ENCODE data around the gene KCNB1.
"Not testable (repeated sequence)": the region's sequence is repeated elsewhere in the genome, so short reads cannot be mapped to it uniquely, and the experiment has no call there.

The KCNB1 gene

DNA sequence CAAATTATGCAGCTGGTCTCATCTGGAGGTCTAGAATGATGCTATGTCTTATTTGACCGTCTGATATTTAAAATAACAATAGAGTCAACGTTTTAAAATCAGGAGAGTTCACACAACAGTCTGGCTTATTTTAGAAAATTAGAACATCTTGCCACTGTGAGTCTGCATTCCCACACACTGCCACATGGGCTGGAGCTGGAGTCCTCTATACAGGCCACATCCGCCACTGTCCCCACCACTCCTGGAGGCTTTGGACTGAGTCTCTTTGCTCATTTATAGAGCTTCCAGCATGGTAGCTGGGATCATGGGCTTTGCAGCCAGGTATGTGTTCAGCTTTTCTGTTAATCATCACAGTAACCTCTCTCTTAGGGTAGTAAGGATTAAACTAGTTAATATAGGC is 135.8 kb downstream of the KCNB1 start:
- DNase-seq = no peak

DNA sequence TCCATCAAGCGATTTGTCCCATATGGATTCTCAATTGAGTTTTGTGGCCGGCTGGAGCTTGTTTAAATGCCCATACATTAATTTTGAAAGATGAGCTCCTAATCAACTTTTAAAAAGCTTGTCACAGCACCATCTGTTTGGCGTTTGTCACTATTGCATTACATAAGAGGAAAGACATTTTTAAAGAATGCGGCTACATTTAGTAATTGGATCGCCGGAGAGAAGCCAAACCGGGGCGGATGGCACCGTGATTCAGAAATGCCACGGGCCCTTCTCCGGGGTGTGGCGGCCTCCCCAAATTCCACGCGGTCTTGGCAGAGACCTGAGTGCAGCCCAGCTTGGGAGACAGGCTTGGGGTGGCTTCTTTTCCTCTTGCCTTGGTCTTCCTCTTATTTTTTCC is 136.9 kb downstream of the KCNB1 start:
- DNase-seq = no peak

DNA sequence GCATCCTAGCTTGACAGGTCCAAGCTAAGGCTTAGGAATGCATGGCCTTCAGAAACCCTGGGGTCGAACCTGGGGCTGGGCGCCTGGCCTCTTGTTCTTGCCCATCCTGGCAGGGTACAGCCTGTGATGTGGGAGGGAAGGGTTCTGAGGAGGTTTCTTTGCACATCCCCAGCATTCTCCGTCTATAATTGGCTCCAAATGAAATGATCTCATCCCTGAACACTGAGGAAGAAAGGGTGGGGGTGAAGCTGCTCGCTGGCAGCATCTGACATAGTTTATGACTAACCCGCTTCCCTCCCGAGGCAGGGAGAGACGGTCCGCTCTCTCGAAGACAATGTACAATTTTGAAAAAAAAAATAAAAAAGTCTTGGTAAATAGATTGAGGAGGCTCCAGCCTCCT is 137.5 kb downstream of the KCNB1 start:
- DNase-seq = no peak

DNA sequence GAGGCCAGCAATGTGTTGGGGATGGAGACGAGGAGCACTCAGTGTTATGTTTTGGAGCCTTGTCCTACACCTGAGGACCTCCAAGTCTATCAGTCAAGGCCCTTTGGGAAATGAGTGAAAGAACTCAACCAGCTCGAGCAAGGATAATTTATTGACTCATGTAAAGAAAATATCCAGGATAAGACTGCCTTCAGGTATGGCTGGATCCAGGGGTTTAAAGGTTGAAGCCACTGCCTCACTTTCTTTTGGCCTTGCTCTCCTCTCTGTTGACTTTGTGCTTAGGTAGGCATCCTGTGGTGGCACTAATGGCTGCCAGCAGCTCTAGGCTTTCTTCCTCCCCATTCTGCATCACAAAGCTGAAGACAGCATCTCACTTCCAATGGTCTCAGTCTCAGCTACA is 138.3 kb downstream of the KCNB1 start:
- DNase-seq = no peak

DNA sequence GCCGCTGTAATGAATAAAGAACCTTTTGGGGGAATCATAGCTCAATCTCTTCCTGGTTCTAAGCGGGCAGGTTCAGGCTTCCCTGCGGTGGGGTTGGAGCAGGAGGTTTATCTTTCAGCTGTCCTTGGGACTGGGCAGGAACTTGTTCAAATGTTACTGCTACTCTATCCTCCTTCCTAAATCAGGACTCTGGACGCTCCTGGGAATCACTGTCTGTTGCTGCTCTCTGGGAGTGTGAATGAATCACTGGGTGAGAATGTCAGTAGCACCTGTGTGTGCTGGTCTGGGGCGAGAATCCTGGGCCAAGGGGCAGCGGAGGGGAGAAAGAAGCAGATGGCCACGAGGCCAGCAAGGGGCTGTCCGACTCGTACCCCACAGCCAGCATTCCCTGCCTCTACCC is 139.2 kb downstream of the KCNB1 start:
- DNase-seq = no peak

DNA sequence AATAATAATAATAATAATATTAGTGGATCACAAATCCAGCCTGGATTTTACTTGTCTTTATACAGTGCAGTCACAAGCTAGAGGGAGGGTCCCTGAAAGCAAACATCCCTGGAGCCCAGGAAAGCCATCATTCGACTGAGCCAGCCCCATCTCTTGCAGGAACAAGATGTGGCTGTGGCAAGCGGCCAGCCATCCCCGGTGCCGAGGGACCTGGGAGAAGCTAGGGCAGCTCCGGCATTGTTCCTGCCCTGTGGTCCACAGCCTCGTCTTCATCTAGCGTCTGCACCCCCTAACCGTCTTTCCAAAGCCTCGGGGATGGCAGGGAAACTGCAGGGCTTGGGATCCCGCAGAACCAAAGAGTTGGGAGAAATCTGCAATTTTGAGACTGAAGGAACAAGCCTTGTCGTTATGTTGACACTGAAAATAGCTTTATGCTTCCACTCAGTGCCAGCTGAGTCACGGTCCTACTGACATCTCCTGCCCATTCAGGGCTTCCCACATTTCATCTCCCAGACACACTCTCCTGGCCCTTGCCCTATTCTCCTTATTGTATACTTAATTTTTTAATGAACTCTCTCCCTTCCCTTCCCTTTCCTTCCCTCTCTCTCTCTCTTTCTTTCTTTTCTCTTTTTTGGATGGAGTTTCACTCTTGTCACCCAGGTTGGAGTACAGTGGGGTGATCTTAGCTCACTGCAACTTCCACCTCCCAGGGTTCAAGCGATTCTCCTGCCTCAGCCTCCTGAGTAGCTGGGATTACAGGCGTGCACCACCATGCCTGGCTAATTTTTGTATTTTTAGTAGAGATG is 142.1 kb downstream of the KCNB1 start:
- no peak for DNase-seq

DNA sequence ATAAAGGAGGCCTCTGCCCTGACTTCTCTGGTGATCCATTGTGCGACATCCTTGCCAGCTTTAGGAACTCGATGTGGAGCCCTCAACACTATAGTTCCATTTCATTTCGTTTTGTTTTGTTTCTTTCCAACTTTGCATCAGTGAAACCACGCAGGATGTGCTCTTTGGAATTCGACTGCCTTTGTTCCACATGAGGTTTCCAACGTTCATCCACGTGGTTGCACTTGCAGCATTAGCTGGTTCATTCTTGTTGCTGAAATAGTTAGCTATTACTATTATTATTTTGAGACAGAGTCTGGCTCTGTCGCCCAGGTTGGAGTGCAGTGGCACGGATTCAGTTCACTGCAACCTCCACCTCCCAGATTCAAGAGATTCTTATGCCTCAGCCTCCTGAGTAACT is 143.3 kb downstream of the KCNB1 start:
- DNase-seq = no peak

DNA sequence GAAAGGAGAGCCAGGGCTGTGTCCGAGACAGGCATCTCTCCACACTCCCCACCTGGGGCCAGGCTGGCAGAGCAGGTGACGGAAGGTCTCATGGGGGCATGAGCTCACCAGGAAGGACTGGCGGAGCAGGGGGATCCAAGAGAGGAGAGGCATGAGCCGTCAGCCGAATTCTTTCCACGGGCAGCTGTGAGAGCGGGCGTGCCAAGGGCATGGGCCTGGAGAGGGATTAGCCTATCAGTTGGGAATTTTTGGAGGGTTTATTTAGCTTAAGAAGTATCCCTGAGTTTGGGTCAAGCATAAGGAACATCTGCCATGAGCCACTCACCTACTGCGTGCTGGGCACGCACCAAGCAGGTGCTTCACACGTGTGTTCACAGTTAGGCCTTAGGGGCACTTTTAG is 144.4 kb downstream of the KCNB1 start:
- DNase-seq = no peak

DNA sequence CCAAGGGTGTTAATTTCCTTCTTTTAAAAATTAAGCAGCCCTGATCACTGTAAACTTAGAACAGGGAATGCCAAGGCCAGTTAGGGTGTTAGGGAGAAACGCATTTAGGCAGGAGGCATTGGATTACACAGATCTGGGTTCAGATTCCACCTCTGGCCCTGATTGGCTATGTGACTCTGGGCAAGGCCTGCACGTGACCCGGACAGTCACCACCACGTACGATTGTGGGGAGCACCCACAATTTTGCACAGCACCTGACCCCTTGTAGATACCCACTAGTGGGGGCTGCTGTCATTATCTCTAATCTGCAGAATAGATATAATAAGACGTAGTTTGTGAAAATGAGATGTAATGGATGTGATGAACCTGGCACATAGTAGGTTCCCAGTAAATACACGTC is 145.1 kb downstream of the KCNB1 start:
- no peak for DNase-seq

DNA sequence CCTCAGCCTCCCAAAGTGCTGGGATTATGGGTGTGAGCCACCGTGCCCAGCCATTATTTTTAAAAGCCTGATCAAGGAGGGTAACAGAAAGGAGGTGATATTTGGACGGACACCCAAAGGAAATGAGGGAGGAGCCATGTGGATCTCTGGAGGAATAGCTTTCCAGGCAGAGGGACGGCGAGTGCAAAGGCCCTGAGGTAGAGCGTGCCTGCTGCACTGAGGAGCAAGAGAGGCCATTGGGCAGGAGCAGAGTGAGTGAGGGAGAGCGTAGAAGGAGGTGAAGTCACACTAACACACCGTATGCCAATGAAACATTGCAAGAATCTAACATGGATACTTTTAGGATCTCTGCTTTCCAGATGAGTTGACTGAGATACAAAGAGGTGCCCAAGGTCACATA is 145.7 kb downstream of the KCNB1 start:
- no peak for DNase-seq

DNA sequence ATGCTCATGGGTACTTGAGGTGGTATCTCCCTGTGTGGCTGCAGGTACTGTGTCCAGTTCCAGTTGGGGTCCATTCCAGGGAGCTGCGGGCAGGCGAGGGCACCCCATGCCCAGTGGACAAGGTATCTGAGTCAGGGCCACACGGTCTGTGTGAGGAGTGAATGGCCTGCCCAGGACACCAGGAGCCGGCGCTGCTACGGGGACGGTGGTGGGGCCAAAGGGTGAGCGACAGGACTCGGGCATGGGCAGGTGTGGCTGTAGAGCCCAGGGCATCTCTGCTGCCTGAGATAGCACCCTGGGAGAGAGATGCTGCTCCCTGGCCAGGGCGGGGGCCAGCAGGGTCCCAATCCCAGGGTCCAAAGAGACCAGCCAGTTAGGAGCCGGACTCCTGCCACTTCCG is 147.0 kb downstream of the KCNB1 start:
- DNase-seq = no peak

DNA sequence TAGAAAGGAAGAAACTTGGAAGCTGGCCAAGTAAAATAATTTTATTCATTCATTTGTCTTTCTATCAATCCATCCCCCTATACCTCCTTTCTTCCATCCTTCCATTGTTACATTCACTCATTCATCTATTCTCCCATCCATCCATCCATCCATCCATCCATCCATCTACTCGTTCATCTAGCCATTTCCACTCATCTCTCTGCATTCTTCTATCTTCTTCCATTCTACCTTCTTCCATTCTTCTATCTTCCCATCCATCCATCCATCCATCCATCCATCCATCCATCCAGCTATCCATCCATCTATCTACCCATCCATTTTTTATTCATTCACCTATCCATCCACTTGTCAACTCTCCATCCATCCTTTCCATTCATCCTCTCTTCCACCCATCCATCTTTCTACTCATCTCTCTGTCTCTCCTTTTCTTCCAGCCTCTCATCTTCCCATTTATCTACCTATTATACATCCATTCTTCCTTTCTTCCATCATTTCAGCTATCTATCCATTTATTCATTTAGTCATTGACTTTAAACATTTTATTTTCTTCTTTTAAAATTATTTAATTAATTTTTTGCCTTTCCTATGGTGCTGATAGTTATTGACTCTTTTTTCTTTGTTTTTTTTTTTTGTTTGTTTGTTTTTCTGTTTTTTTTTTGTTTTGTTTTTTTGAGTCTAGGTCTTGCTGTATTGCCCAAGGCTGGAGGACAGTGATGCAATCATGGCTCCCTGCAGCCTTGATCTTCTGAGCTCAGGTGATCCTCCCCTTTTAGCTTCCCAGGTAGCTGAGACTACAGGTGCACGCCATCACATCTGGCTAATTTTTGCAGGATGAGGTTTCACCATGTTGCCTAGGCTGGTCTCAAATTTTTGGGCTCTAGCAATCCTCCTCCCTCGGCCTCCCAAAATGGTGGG is 151.5 kb downstream of the KCNB1 start:
- DNase-seq = no peak

DNA sequence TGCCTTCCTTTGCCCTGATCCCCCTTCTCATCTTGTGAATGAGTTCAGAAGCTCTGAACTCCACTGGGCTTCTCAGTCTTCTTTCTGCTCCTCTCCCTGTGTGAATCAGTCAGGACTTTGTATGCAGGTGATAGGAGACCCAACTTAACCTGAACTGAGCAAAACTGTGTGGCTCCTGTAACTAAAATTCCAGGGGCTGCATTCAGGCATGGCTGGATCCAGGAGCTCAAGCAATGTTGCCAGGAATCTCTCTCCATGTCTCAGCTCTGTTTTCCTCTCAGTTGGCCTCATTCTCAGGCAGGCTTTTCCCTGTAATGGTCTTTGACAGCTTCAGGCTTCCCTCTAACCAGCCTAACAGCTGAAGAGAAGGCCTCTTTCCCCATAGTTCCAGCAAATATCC is 153.7 kb downstream of the KCNB1 start:
- DNase-seq = no peak

DNA sequence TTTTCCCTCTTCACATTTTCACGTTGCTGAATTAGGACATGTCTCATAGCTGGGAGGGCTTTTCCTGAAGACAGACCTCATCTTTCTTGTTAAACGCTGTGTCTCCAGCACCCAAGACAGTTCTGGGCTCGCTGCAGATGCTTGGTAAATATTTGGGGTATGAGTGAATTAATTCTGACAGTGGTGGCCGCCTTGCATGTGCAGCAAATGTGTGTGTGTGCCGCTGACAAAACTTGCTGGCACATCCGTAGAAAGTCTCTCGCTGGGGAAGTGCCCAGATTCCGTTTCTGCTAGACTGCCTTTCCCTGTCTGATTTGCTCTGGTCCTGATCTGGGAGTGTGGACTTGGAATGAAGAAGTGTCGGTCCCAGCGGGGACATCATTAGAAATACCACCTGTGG is 156.4 kb downstream of the KCNB1 start:
- no peak for DNase-seq

DNA sequence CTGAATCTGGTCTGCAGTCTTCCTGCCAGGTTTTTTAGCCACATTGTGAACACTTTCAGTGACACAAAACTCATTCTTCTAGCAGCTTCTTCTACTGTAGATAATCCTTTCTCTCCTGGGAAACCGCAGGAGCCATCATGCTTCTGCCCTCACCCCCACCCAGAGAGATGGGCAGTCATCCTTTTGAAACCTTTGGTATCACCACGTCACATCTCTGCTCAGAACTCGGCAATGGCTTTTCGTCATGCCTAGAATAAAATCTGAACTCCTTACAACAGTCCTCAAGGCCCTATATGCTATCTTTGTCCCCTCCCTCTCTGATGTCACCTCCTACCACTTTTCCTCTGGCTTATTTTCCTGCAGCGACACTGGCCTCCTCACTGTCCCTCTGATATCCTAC is 158.2 kb downstream of the KCNB1 start:
- DNase-seq = no peak

DNA sequence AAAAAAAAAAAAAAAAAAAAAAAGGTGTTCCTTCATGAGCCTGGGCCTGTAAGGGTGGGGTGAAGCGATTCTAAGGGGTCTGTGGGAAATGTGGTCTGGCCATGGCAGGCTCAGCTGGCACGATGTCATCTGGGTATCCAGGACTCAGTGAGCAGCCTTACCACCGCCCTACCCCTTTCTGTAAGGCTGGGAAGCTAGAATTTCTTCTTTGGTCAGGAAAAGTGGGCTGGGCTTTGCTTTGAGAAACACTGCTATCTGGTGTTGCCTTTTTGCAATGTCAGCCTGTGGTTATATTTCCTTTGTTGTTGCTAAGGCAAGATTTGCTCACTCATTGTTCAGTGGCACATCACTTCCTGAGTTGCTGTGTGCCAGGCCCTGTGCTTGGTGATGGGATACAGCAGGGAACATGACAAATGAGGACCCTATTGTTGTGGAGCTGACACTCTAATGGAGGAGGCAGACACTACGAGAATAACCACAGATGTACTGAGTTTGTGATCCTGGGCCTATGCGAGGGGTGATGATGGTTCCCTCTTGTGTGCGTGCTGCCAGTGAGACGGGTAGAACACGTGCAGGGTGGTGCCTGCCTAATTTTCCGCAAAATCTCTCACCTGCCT is 158.7 kb downstream of the KCNB1 start:
- DNase-seq = no peak

DNA sequence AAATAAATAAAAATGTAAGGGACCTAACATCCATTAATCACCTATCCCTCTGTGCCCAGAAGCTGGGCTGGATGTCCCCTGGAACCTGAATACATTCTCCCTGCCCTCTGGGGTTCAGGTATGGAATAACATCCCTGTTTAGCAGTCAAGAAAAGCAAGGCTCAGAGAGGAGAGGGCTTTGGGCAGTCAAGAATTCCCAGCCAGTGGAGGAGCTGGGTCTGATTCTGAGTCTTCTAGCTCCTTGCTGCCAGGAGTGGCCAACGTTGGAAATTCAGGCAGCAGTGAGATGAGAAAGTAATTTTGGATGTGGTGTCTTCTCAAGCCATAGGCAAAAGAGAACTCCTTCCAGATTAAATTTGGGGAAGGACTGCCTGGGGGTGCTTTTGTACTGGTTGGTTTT is 162.0 kb downstream of the KCNB1 start:
- DNase-seq = no peak

DNA sequence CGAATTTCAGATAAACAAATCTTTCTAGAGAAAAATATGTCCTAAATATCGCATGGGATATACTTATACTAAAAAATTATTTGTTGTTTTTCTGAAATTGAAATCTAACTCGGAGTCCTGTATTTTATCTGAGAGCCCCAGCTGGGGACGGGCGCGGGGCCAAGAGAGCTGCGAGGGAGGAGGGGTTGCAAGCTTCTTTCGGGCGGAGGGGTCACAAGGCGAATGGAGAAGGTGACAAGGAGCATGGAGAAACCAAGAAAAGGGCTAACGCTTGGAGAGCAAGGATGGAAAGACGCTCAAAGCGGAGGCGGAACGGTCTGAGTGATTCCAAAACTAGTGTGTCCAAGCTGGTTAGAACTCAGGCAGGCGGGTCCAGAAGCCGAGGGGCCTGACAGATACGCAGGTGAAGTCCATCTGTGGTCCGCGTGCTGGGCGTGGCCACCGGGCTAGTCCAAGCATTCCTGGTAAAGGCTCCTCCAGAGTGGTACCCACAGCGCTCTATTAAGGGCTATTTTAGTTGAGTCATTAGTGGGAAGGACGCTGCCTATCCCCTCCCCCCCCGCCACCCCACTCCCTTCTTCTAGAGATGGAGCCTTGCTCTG is 163.2 kb downstream of the KCNB1 start:
- DNase-seq = no peak

DNA sequence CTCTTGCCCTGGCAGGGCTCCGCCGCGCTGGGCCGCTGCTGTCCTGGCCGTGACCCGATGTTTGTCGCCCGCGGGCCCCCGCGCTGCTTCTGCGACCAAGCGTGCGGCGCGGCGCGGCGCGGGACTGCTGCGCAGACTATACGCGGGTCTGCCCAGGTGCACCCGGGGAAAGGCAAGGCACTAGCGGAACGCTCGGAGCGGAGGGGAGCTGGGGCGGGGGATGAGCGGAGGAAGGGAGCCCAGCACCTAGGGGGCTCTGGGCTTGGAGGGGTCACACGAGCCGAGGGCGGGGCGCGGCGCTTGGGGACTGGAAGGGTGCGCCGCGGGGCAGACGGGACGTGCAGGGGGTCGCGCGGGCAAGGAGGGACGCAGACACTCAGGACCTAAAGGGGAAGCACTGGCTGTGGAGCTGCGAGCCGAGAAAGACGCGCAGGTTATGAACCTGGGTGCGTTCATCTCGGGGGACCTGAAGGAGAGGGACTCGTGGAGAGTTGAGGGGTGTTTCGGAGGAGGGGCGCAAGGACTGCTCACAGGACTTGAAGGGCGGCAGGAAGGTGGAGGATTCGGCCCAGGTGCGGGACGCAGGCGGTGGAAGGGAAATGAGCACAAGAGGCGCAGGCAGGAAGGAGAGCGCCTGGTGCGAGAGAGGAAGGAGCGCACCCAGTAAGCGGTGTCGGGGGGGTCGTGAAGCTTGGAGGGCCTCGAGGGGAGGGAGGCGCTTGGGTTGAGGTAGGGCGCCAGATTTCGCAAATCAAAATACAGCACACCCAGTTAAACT is 163.8 kb downstream of the KCNB1 start:
- DNase-seq = no peak

DNA sequence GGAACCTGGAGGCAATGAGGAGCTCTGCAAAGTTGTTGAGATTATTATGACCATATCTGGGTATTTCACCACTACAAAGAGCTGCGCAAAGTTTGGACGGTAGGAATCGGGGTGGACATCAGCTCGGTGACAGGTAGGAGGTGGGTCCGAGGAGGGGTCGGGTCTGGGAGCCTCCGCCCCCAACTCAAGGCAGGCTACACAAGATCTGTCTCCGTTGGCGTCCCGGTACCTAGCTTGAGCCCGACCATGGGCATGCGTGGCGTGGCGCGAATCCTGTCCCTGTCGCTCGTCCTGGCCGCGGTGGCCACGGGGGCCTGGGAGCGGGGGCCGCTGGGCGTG is 164.4 kb downstream of the KCNB1 start:
- DNase-seq = no peak

DNA sequence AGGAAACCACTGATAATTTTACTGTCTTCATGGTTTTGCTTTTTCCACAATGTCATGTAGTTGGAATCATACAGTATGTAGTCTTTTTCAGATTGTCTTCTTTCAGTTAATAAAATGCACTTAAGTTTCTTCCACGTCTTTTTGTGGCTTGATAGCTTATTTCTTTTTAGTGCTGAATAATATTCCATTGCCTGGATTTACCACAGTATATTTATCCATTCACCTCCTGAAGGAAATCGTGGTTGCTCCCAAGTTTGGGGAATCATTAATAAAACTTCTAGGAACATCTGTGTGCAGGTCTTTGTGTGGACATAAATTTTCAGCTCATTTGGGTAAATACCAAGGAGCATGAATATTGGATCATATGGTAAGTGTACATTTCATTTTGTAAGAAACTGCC is 165.8 kb downstream of the KCNB1 start:
- DNase-seq = no peak

DNA sequence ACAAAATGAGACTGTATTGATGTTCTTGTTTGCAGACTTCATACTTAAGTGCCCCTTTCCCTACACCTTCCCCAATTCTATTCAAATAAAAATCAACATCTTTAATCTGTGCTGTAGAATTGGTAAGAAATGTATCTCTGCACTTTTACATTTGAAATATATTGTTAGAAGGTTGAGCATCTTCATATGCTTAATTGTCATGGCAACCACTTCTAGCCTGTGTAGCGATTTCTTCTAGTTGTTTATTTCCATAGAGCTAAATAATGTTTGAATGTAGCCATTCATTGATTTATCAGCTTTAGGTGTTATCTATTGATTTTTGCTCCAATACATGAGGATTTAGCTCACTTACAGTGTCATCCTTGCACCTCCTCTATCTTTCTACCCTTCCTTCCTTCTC is 166.9 kb downstream of the KCNB1 start:
- no peak for DNase-seq

DNA sequence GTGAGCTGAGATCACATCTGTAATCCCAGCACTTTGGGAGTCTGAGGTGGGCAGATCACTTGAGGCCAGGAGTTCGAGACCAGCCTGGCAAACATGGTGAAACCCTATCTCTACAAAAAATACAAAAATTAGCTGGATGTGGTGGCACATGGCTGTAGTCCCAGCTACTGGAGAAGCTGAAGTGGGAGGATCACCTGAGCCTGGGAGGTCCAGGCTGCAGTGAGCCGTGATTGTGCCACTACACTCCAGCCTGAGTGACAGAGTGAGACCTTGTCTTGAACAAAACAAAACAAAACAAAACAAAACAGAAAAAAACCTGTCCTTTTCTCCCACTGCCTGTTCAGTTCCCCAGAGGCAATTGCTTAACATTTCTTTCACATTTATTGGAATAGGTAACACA is 168.4 kb downstream of the KCNB1 start:
- DNase-seq = not testable (repeated sequence)
